PC-3 (cell line): ENCODE measurements around the gene SMG6. TPM values are rescaled to one million over a fixed set of nuclear protein-coding genes. Genes with fewer than 3 reads are reported as not detected.

ENCODE experiments used
- ATAC-seq: fragments of 200-7000 bp; cut with Tn5 transposase; 2 replicates; pipeline ENCODE4 v1.9.1; 2020; ENCODE audit warnings: mild to moderate bottlenecking, moderate library complexity
- BruUV-seq: library from RNA; stranded (reverse); fragments of 400-500 nt; replicated peaks from 2 replicates; lab custom pipeline; 2021; lab: Mats Ljungman, UMichigan
- CTCF ChIA-PET: fragments of 300-600 bp; sonication (Branson Sonifier 250); formaldehyde crosslinking; loops from one replicate; lab custom pipeline; 2022; ENCODE audit warnings: antibody characterized with exemption; lab: Charles Lee
- POLR2A ChIA-PET: fragments of 300-600 bp; sonication (Branson Sonifier 250); formaldehyde crosslinking; loops from one replicate; lab custom pipeline; 2022; ENCODE audit warnings: antibody characterized with exemption; ENCODE audit not compliant: unreplicated experiment; lab: Charles Lee
- DNase-seq: peaks from one replicate; pipeline ENCODE4 v3.0.0-alpha.2; 2015
- H2AFZ ChIP-seq: fragments of 300-600 bp; sonication (generic); 2 replicates; pipeline ENCODE4 v1.6.0; 2016; ENCODE audit warnings: antibody characterized with exemption, low read length
- H3F3A ChIP-seq: fragments of 300-600 bp; sonication (generic); one replicate; pipeline ENCODE4 v1.6.0; 2017; ENCODE audit warnings: antibody characterized with exemption, low read length, control low read depth, mild to moderate bottlenecking; ENCODE audit not compliant: unreplicated experiment
- H3K27ac ChIP-seq: fragments of 300-600 bp; sonication (generic); 2 replicates; pipeline ENCODE4 v1.5.1; 2016; ENCODE audit warnings: mild to moderate bottlenecking, low read length
- H3K27me3 ChIP-seq: fragments of 300-600 bp; sonication (generic); 2 replicates; pipeline ENCODE4 v1.6.1; 2016; ENCODE audit warnings: low read length, mixed read lengths
- H3K36me3 ChIP-seq: fragments of 300-600 bp; sonication (generic); 2 replicates; pipeline ENCODE4 v1.6.1; 2016; ENCODE audit warnings: low read depth, mixed run types, low read length, mixed read lengths
- H3K4me1 ChIP-seq: fragments of 300-600 bp; sonication (generic); 2 replicates; pipeline ENCODE4 v1.5.1; 2016; ENCODE audit warnings: low read length; ENCODE audit not compliant: insufficient read depth
- H3K4me2 ChIP-seq: fragments of 300-600 bp; sonication (generic); 2 replicates; pipeline ENCODE4 v1.6.0; 2016; ENCODE audit warnings: low read length
- H3K4me3 ChIP-seq: fragments of 300-600 bp; sonication (generic); 2 replicates; pipeline ENCODE4 v1.5.1; 2016; ENCODE audit warnings: mild to moderate bottlenecking, low read length, mixed read lengths
- H3K79me2 ChIP-seq: fragments of 300-600 bp; sonication (generic); 2 replicates; pipeline ENCODE4 v1.6.1; 2017; ENCODE audit warnings: low read length, mixed read lengths
- H3K9ac ChIP-seq: fragments of 300-600 bp; sonication (generic); 2 replicates; pipeline ENCODE4 v1.6.0; 2016; ENCODE audit warnings: mild to moderate bottlenecking, low read length
- H3K9me2 ChIP-seq: fragments of 300-600 bp; sonication (generic); replicated peaks from 2 replicates; pipeline ENCODE4 v1.6.1; 2016; ENCODE audit warnings: mixed run types, low read length, mixed read lengths
- H3K9me3 ChIP-seq: fragments of 300-600 bp; sonication (generic); 2 replicates; pipeline ENCODE4 v1.6.1; 2016; ENCODE audit warnings: low read length, mixed read lengths
- H4K20me1 ChIP-seq: fragments of 300-600 bp; sonication (generic); 2 replicates; pipeline ENCODE4 v1.6.1; 2016; ENCODE audit warnings: low read length, mixed read lengths
- EZH2 ChIP-seq: fragments of 300-600 bp; sonication (generic); IDR thresholded peaks from one replicate; pipeline ENCODE4 v1.6.1; 2017; ENCODE audit warnings: antibody characterized with exemption, mild to moderate bottlenecking, low read length; ENCODE audit not compliant: unreplicated experiment
- EZH2phosphoT487 ChIP-seq: fragments of 300-600 bp; sonication (generic); IDR thresholded peaks from 2 replicates; pipeline ENCODE4 v1.6.1; 2018; ENCODE audit warnings: mild to moderate bottlenecking, antibody characterized with exemption, low read length, borderline replicate concordance
- intact Hi-C: fragments of 100-400 bp; cut with micrococcal nuclease; formaldehyde crosslinking; loops from 2 replicates; pipeline ENCODE4 v1.9.0; 2023
- total RNA-seq: library from RNA; depleted of rRNA; stranded (reverse); fragments of >200 nt; gene quantifications from 2 replicates; pipeline ENCODE4 v1.2.3, GENCODE V29; 2014
- TF ChIP-seq, protein P1 (sequence below): fragments of 300-600 bp; sonication (generic); conservative IDR thresholded peaks from 2 replicates; pipeline ENCODE4 v1.5.1; 2017; ENCODE audit warnings: antibody characterized with exemption, low read depth, mild to moderate bottlenecking, low read length

Gene SMG6
- total RNA-seq, 1 experiment from 2014 or later: 13.4 TPM

DNA sequence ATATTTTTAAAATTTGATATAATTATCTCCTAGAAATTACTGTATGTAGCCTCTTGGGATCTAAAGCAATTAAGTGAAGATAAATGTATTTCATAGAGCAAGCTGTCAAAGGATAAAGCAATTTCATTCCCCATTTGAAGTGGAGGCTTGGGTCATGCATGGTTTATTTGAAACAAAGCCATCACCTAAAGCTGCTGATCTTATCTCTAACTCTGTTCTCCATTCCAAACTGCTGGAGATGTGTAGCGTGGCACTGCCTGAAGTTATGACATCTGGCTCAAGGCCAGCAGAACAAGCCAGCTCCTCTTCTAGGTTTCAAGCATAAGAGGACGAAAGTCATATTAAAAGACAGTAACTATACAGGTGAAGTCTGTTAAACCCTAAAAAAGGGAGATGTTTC, 164.8 kb downstream of the SMG6 start:
- no peaks in the 10 kb centered on the region for H3K4me1 ChIP-seq
- no peaks in the 10 kb centered on the region for H3K9me3 ChIP-seq
- no peaks in the 10 kb centered on the region for H3K27me3 ChIP-seq
- BruUV-seq: no TSS peak
- intact Hi-C loops: no loop called here
- H2AFZ ChIP-seq: no peak overlapping the region
- H3K4me3 ChIP-seq: no peak overlapping the region
- ATAC-seq (no peak), DNase-seq (no peak)
- TF ChIP-seq, protein P1, sequence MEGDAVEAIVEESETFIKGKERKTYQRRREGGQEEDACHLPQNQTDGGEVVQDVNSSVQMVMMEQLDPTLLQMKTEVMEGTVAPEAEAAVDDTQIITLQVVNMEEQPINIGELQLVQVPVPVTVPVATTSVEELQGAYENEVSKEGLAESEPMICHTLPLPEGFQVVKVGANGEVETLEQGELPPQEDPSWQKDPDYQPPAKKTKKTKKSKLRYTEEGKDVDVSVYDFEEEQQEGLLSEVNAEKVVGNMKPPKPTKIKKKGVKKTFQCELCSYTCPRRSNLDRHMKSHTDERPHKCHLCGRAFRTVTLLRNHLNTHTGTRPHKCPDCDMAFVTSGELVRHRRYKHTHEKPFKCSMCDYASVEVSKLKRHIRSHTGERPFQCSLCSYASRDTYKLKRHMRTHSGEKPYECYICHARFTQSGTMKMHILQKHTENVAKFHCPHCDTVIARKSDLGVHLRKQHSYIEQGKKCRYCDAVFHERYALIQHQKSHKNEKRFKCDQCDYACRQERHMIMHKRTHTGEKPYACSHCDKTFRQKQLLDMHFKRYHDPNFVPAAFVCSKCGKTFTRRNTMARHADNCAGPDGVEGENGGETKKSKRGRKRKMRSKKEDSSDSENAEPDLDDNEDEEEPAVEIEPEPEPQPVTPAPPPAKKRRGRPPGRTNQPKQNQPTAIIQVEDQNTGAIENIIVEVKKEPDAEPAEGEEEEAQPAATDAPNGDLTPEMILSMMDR: no peak
- no peak for TF ChIP-seq EZH2phosphoT487
- TF ChIP-seq EZH2: no peak
- no peaks in the 10 kb centered on the region for H3F3A ChIP-seq
- no peaks in the 10 kb centered on the region for H3K79me2 ChIP-seq
- ChIA-PET CTCF (no interaction called here), POLR2A (no interaction called here)
- H4K20me1 ChIP-seq: no peaks in the 10 kb centered on the region
- no peak overlapping the region for H3K9ac ChIP-seq
- no peak overlapping the region for H3K27ac ChIP-seq
- H3K4me2 ChIP-seq: no peak overlapping the region
- no peaks in the 10 kb centered on the region for H3K36me3 ChIP-seq
- H3K9me2 ChIP-seq: no peaks in the 10 kb centered on the region

DNA sequence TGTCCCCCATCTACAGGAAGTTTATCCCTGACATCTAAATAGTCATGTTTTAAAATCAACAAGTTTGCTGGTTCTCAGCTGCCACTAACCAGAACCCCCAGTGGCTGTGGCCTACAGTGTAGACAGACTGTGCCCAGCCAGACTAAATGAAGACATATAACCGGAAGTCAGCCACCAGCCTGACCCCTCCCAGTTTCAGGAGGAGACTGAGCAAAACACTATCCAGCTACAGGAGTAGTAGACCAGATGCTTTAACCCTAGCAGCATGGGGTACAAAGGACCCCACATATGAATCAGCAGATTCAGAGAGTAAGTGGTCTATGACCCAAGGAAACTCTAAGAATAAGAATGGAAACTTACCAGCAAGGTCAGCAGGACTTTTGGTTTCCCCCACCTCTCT, 165.3 kb downstream of the SMG6 start:
- no peak overlapping the region for H2AFZ ChIP-seq
- H3F3A ChIP-seq: no peaks in the 10 kb centered on the region
- intact Hi-C loops: no loop called here
- no peaks in the 10 kb centered on the region for H3K27me3 ChIP-seq
- H3K4me2 ChIP-seq: no peak overlapping the region
- H3K9me2 ChIP-seq: no peaks in the 10 kb centered on the region
- TF ChIP-seq, protein P1: no peak
- no peak for TF ChIP-seq EZH2phosphoT487
- POLR2A ChIA-PET: no interaction called here
- no peaks in the 10 kb centered on the region for H4K20me1 ChIP-seq
- no peaks in the 10 kb centered on the region for H3K36me3 ChIP-seq
- H3K9me3 ChIP-seq: no peaks in the 10 kb centered on the region
- ATAC-seq (no peak), DNase-seq (no peak)
- H3K4me1 ChIP-seq: no peaks in the 10 kb centered on the region
- no TSS peak for BruUV-seq
- H3K9ac ChIP-seq: no peak overlapping the region
- CTCF ChIA-PET: no interaction called here
- H3K27ac ChIP-seq: no peak overlapping the region
- H3K4me3 ChIP-seq: no peak overlapping the region
- H3K79me2 ChIP-seq: no peaks in the 10 kb centered on the region

DNA sequence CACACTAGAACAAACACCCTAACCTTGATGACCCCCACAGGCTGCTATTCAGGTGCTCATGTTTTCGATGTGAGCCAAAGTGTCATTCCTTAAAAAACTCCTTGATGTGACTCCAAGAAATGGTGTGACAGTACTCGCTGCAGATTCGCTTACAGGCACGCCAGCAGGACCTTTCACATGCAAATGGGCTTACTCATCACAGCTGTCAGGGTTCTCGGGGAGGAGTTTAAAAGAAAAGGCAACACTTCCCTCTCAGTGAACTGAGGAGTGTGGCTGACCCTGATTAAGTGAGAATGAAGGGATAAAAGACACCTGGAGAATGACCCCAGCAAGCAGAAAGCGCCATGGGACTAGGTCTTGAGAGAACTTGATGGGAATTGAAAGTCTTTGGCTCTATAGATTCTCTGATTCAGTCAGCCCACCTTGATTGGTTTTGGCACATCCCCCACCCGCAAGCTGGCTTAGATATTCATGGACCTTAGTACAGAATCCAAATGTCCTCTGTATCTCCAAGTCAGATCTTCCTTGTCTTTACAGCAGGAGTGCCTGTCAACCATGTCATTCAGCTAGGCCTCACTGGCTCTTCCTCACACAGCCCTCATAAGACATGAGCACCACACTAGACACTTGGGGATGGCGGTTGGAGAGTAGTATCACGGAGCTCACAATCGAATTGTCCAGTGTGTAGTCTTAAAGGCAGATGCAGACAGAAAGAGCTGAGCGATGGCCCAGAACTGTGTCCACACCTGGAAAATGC, 166.1 kb downstream of the SMG6 start:
- H3K9me3 ChIP-seq: no peaks in the 10 kb centered on the region
- H3K9me2 ChIP-seq: no peaks in the 10 kb centered on the region
- POLR2A ChIA-PET: no interaction called here
- H2AFZ ChIP-seq: no peak overlapping the region
- H3K4me3 ChIP-seq: no peak overlapping the region
- intact Hi-C loops: no loop called here
- no peak for TF ChIP-seq EZH2phosphoT487
- no TSS peak for BruUV-seq
- H3K27me3 ChIP-seq: no peaks in the 10 kb centered on the region
- no peaks in the 10 kb centered on the region for H3F3A ChIP-seq
- H4K20me1 ChIP-seq: no peaks in the 10 kb centered on the region
- H3K36me3 ChIP-seq: no peaks in the 10 kb centered on the region
- H3K4me1 ChIP-seq: no peaks in the 10 kb centered on the region
- no peak for ATAC-seq
- no peak for DNase-seq
- no peaks in the 10 kb centered on the region for H3K79me2 ChIP-seq
- no peak overlapping the region for H3K27ac ChIP-seq
- no peak overlapping the region for H3K9ac ChIP-seq
- CTCF ChIA-PET: no interaction called here
- no peak overlapping the region for H3K4me2 ChIP-seq
